ENCODE data around the gene UQCC5. TPM values are rescaled to one million over a fixed set of nuclear protein-coding genes. Genes with fewer than 3 reads are reported as not detected.

Gene UQCC5
- total and polyA plus RNA-seq, 2 donors (not counting 3 experiments of a cell fraction or from before 2014, with no cell fraction given): 9.9 to 22.6 TPM

- Histone ChIP-seq H3K4me3 (replicated peaks in 1 of 3; ENCODE audit: insufficient read depth in 1 of 3, low read depth in 1 of 3, low read length in 3 of 3) (no peak overlapping the region), H3K9me1 (replicated peaks; ENCODE audit: control insufficient read depth, extremely low read depth, insufficient read depth, low read length) (no peaks in the 10 kb centered on the region)
- POLR2A ChIA-PET: no interaction called here
These were observed 33.5 kb upstream of the UQCC5 start for GRCh38 chr3:52502808-52503350.

GRCh38 chr3:52503788-52504424, 32.5 kb upstream of the UQCC5 start:
- Histone ChIP-seq H3K4me2 (ENCODE audit: insufficient read depth, low read length) (no peak overlapping the region), H3K27me3 (ENCODE audit: control insufficient read depth in 2 of 2, insufficient read depth in 2 of 2, low read length in 2 of 2) (no peaks in the 10 kb centered on the region), H3K27ac (ENCODE audit: insufficient read depth, low read depth, low read length) (no peak overlapping the region), H3K9me1 (replicated peaks; ENCODE audit: control insufficient read depth, extremely low read depth, insufficient read depth, low read length) (no peaks in the 10 kb centered on the region), H2AFZ (ENCODE audit: low read depth, low read length) (no peak overlapping the region), H3K9me3 (replicated peaks; ENCODE audit: control insufficient read depth, insufficient read depth, low read length) (no peaks in the 10 kb centered on the region), H3K36me3 (ENCODE audit: control insufficient read depth in 2 of 2, extremely low read depth in 1 of 2, insufficient read depth in 2 of 2, low read length in 2 of 2) (peaks cover 25 to 62% of the 10 kb centered on the region in 2 experiments), H3K79me2 (ENCODE audit: control insufficient read depth, insufficient read depth, low read length) (peaks cover 27% of the 10 kb centered on the region), H3K4me1 (ENCODE audit: control insufficient read depth, extremely low read depth, insufficient read depth, low read length) (peaks cover 10% of the 10 kb centered on the region), H4K20me1 (replicated peaks; ENCODE audit: control insufficient read depth, extremely low read depth, insufficient read depth, low read length) (no peaks in the 10 kb centered on the region), H3K4me3 (replicated peaks in 1 of 3; ENCODE audit: insufficient read depth in 1 of 3, low read depth in 1 of 3, low read length in 3 of 3) (no peak overlapping the region), H3K9ac (replicated peaks; ENCODE audit: extremely low read depth, insufficient read depth, low read length) (no peak overlapping the region)
- no TSS peak for BruUV-seq (replicated peaks)
- intact Hi-C loops (cut with micrococcal nuclease): no loop called here
- FAIRE-seq: no peak
- POLR2A ChIA-PET: no interaction called here
- no peak for DNase-seq (ENCODE audit: low read depth, low spot score)
- TF ChIP-seq CTCF (IDR thresholded peaks at IDR 0.05; ENCODE audit: extremely low read depth in 1 of 2, insufficient read depth in 1 of 2, low read depth in 1 of 2, low read length in 2 of 2) (no peak), GATA2 (IDR thresholded peaks at IDR 0.05; ENCODE audit: insufficient read depth, insufficient read length, low read depth, low read length) (no peak), MYC (IDR thresholded peaks at IDR 0.05; ENCODE audit: low read depth, low read length) (no peak), POLR2A (IDR thresholded peaks at IDR 0.05; ENCODE audit: low read depth, low read length) (no peak), MAX (IDR thresholded peaks at IDR 0.05; ENCODE audit: insufficient read depth, insufficient read length) (no peak), FOS (IDR thresholded peaks at IDR 0.05; ENCODE audit: borderline replicate concordance, insufficient read depth, low read length) (no peak), EZH2 (IDR thresholded peaks at IDR 0.05; ENCODE audit: borderline replicate concordance, low read depth, low read length, severe bottlenecking) (no peak), JUN (IDR thresholded peaks at IDR 0.05; ENCODE audit: borderline replicate concordance, insufficient read depth, insufficient read length, low read depth) (no peak), POLR2AphosphoS5 (IDR thresholded peaks at IDR 0.05; ENCODE audit: insufficient read depth, low read depth, low read length) (no peak)
- dilution Hi-C loops (cut with MboI; ENCODE audit: extremely low pct_ligation_motif_present, low sequenced_read_pairs): no loop called here
- CTCF ChIA-PET: interaction anchor here (1.1 to 1.4 kb wide), 2 partner anchors 9 to 13 kb away, joined by 4 read pairs; partner anchors contain the start of gene STAB1

More at GRCh38 chr3:52502808-52503350, 33.5 kb upstream of the UQCC5 start:
- intact Hi-C loops (cut with micrococcal nuclease) (no loop called here), dilution Hi-C loops (cut with MboI; ENCODE audit: extremely low pct_ligation_motif_present, low sequenced_read_pairs) (no loop called here)
- Histone ChIP-seq H3K9me3 (replicated peaks; ENCODE audit: control insufficient read depth, insufficient read depth, low read length) (no peaks in the 10 kb centered on the region), H3K4me1 (ENCODE audit: control insufficient read depth, extremely low read depth, insufficient read depth, low read length) (peaks cover 11% of the 10 kb centered on the region), H3K4me2 (ENCODE audit: insufficient read depth, low read length) (no peak overlapping the region), H3K27ac (ENCODE audit: insufficient read depth, low read depth, low read length) (no peak overlapping the region), H3K79me2 (ENCODE audit: control insufficient read depth, insufficient read depth, low read length) (peaks cover 38% of the 10 kb centered on the region), H2AFZ (ENCODE audit: low read depth, low read length) (no peak overlapping the region), H3K27me3 (ENCODE audit: control insufficient read depth in 2 of 2, insufficient read depth in 2 of 2, low read length in 2 of 2) (no peaks in the 10 kb centered on the region), H3K9ac (replicated peaks; ENCODE audit: extremely low read depth, insufficient read depth, low read length) (no peak overlapping the region), H3K36me3 (ENCODE audit: control insufficient read depth in 2 of 2, extremely low read depth in 1 of 2, insufficient read depth in 2 of 2, low read length in 2 of 2) (peaks cover 20 to 58% of the 10 kb centered on the region in 2 experiments), H4K20me1 (replicated peaks; ENCODE audit: control insufficient read depth, extremely low read depth, insufficient read depth, low read length) (no peaks in the 10 kb centered on the region)
- DNase-seq (ENCODE audit: low read depth, low spot score) (no peak), FAIRE-seq (no peak)
- TF ChIP-seq MYC (IDR thresholded peaks at IDR 0.05; ENCODE audit: low read depth, low read length): no peak
- BruUV-seq (replicated peaks): no TSS peak
- CTCF ChIA-PET: no interaction called here
